GM18505 (cell line): ENCODE results near the gene ABCA12.

Experiments
- ATAC-seq: cut with Tn5 transposase; IDR thresholded peaks from one replicate; pipeline ENCODE4 v1.9.1; 2021; ENCODE audit not compliant: unreplicated experiment
- POLR2A ChIP-seq: IDR thresholded peaks from 4 replicates; pipeline ENCODE4 v1.6.1; 2011; ENCODE audit warnings: borderline replicate concordance; ENCODE audit not compliant: insufficient read depth, insufficient read length; ENCODE audit errors: extremely low read depth

Gene ABCA12

GRCh38 chr2:215010390-215010789 is 128.0 kb downstream of the ABCA12 start:
- no peak for ATAC-seq
- no peak for TF ChIP-seq POLR2A

- TF ChIP-seq POLR2A: no peak
- no peak for ATAC-seq
Observed at GRCh38 chr2:215003001-215003400, 135.4 kb downstream of the ABCA12 start.

GRCh38 chr2:215002500-215002899 is 135.9 kb downstream of the ABCA12 start:
- peak; percentile 58 for ATAC-seq
- TF ChIP-seq POLR2A: no peak

GRCh38 chr2:215000721-215001120 is 137.7 kb downstream of the ABCA12 start:
- no peak for TF ChIP-seq POLR2A
- no peak for ATAC-seq

- no peak for TF ChIP-seq POLR2A
- peak; percentile 95 for ATAC-seq
Observed at GRCh38 chr2:214995926-214996670, 142.3 kb downstream of the ABCA12 start.

GRCh38 chr2:214995409-214995808 is 143.0 kb downstream of the ABCA12 start:
- TF ChIP-seq POLR2A: no peak
- no peak for ATAC-seq

- no peak for ATAC-seq
- TF ChIP-seq POLR2A: no peak
Observed at GRCh38 chr2:214992911-214993310, 145.5 kb downstream of the ABCA12 start.

GRCh38 chr2:214989187-214989586 is 149.2 kb downstream of the ABCA12 start:
- no peak for TF ChIP-seq POLR2A

GRCh38 chr2:214987261-214987660 is 151.2 kb downstream of the ABCA12 start:
- TF ChIP-seq POLR2A: no peak
- ATAC-seq: no peak

More at GRCh38 chr2:214989187-214989586, 149.2 kb downstream of the ABCA12 start:
- no peak for ATAC-seq

- ATAC-seq: no peak
- TF ChIP-seq POLR2A: no peak
Observed at GRCh38 chr2:214985619-214986018, 152.8 kb downstream of the ABCA12 start.

- no peak for TF ChIP-seq POLR2A
- no peak for ATAC-seq
Observed at GRCh38 chr2:214966420-214966819, 172.0 kb downstream of the ABCA12 start.

GRCh38 chr2:214960677-214961076 is 177.7 kb downstream of the ABCA12 start:
- no peak for ATAC-seq

GRCh38 chr2:214946949-214947348 is 191.5 kb downstream of the ABCA12 start:
- TF ChIP-seq POLR2A: no peak
- no peak for ATAC-seq

More at GRCh38 chr2:214960677-214961076, 177.7 kb downstream of the ABCA12 start:
- no peak for TF ChIP-seq POLR2A

GRCh38 chr2:214934006-214934405 is 204.4 kb downstream of the ABCA12 start:
- no peak for ATAC-seq

GRCh38 chr2:214904634-214905033 is 233.8 kb downstream of the ABCA12 start:
- no peak for TF ChIP-seq POLR2A
- ATAC-seq: no peak

More at GRCh38 chr2:214934006-214934405, 204.4 kb downstream of the ABCA12 start:
- no peak for TF ChIP-seq POLR2A

GRCh38 chr2:214904176-214904575 is 234.2 kb downstream of the ABCA12 start:
- no peak for TF ChIP-seq POLR2A
- no peak for ATAC-seq

GRCh38 chr2:214902286-214902685 is 236.1 kb downstream of the ABCA12 start:
- TF ChIP-seq POLR2A: no peak
- ATAC-seq: no peak
